HCT116 (cell line): Measurements from ENCODE around the gene AQP7. TPM values are rescaled to one million over a fixed set of nuclear protein-coding genes. Genes with fewer than 3 reads are reported as not detected.

ENCODE experiments used
- ATAC-seq: fragments of 200-7000 bp; cut with Tn5 transposase; 2 replicates; pipeline ENCODE4 v1.9.1; 2020; ENCODE audit warnings: mild to moderate bottlenecking, moderate library complexity
- BruUV-seq: library from RNA; stranded (reverse); fragments of 400-500 nt; replicated peaks from 2 replicates; lab custom pipeline; 2021; lab: Mats Ljungman, UMichigan
- CTCF ChIA-PET: fragments of 300-600 bp; sonication (Branson Sonifier 250); formaldehyde crosslinking; loops from one replicate; lab custom pipeline; 2021; ENCODE audit warnings: antibody characterized with exemption; lab: Charles Lee
- POLR2A ChIA-PET: fragments of 300-600, 350-600 bp; sonication (Branson Sonifier 250); formaldehyde crosslinking; loops from one replicate; lab custom pipeline; 2021; ENCODE audit warnings: antibody characterized with exemption; lab: Charles Lee
- RAD21 ChIA-PET, 2 experiments: fragments of 300-600 bp; sonication (Branson Sonifier 250); formaldehyde crosslinking; loops; one replicate each; lab custom pipeline; 2023; ENCODE audit warnings: low total read pairs in 2 of 2; ENCODE audit not compliant: uncharacterized antibody in 2 of 2, unreplicated experiment in 2 of 2, low non-redundant PET in 1 of 2; lab: Charles Lee
- DNase-seq: peaks from one replicate; pipeline ENCODE4 v3.0.0-alpha.2; 2010; ENCODE audit warnings: low read depth, low spot score
- H2AFZ ChIP-seq: fragments of 200-600 bp; shearing (Covaris generic), sonication (generic); 2 replicates; pipeline ENCODE4 v1.6.1; 2017; ENCODE audit warnings: low read depth, mixed run types, mixed read lengths, antibody characterized with exemption, low read length; ENCODE audit not compliant: poor library complexity, severe bottlenecking
- H3K27ac ChIP-seq: 2 replicates; pipeline ENCODE4 v1.5.1; 2012; ENCODE audit warnings: low read depth, low read length
- H3K27me3 ChIP-seq: fragments of 200-600 bp; sonication (generic); 2 replicates; pipeline ENCODE4 v1.6.1; 2016; ENCODE audit warnings: mixed run types, low read length, mixed read lengths; ENCODE audit not compliant: insufficient read depth
- H3K36me3 ChIP-seq, 2 experiments: fragments of 200-500 bp in 1 of 2; fragments of 200-600 bp in 1 of 2; sonication (Bioruptor generic) in 1 of 2; sonication (generic) in 1 of 2; 2 replicates each; pipeline versions ENCODE4 v1.5.1 to v1.6.1; 2014 to 2016; ENCODE audit warnings: low read length in 2 of 2, inconsistent platforms in 1 of 2, mixed read lengths in 1 of 2, mixed run types in 1 of 2; ENCODE audit not compliant: insufficient read depth in 2 of 2, control insufficient read depth in 1 of 2
- H3K4me1 ChIP-seq, 2 experiments: fragments of 200-600 bp in 1 of 2; sonication (generic) in 1 of 2; 2 replicates each; pipeline versions ENCODE4 v1.5.1 to v1.6.1; 2012 to 2017; ENCODE audit warnings: low read length in 2 of 2, inconsistent platforms in 1 of 2, mild to moderate bottlenecking in 1 of 2, mixed read lengths in 1 of 2, mixed run types in 1 of 2, moderate library complexity in 1 of 2; ENCODE audit not compliant: insufficient read depth in 2 of 2, control insufficient read depth in 1 of 2
- H3K4me2 ChIP-seq: fragments of 200-600 bp; sonication (generic); 2 replicates; pipeline ENCODE4 v1.6.1; 2017; ENCODE audit warnings: mixed run types, low read length, mixed read lengths
- H3K4me3 ChIP-seq, 2 experiments: fragments of 200-600 bp in 1 of 2; sonication (generic) in 1 of 2; replicated peaks in 1 of 2; 2 replicates each; pipeline ENCODE4 v1.5.1; 2011 to 2016; ENCODE audit warnings: low read length in 2 of 2, control low read depth in 1 of 2, low read depth in 1 of 2, mild to moderate bottlenecking in 1 of 2, mixed read lengths in 1 of 2, mixed run types in 1 of 2
- H3K79me2 ChIP-seq: fragments of 200-600 bp; sonication (generic); 2 replicates; pipeline ENCODE4 v1.6.1; 2017; ENCODE audit warnings: mild to moderate bottlenecking, mixed run types, low read length, moderate library complexity, mixed read lengths; ENCODE audit not compliant: insufficient read depth
- H3K9ac ChIP-seq: fragments of 200-600 bp; sonication (generic); 2 replicates; pipeline ENCODE4 v1.6.1; 2016; ENCODE audit warnings: low read length, mixed read lengths
- H3K9me2 ChIP-seq: fragments of 200-600 bp; sonication (generic), shearing (Covaris generic); 2 replicates; pipeline ENCODE4 v1.6.1; 2017; ENCODE audit warnings: mixed run types, mild to moderate bottlenecking, moderate library complexity; ENCODE audit not compliant: insufficient read depth
- H3K9me3 ChIP-seq, 2 experiments: fragments of 200-500 bp in 1 of 2; fragments of 200-600 bp in 1 of 2; sonication (Bioruptor generic) in 1 of 2; sonication (generic) in 1 of 2; 2 replicates each; pipeline ENCODE4 v1.6.1; 2014 to 2017; ENCODE audit warnings: low read length in 2 of 2, mixed read lengths in 2 of 2, inconsistent platforms in 1 of 2, low read depth in 1 of 2, mild to moderate bottlenecking in 1 of 2, mixed run types in 1 of 2, moderate library complexity in 1 of 2; ENCODE audit not compliant: control insufficient read depth in 1 of 2, insufficient read depth in 1 of 2
- H4K20me1 ChIP-seq: fragments of 200-600 bp; sonication (generic), shearing (Covaris generic); 2 replicates; pipeline ENCODE4 v1.6.1; 2017; ENCODE audit warnings: mixed run types, mild to moderate bottlenecking, moderate library complexity; ENCODE audit not compliant: insufficient read depth
- MAX ChIP-seq: IDR thresholded peaks from 2 replicates; pipeline ENCODE4 v1.6.1; 2012
- REST ChIP-seq: IDR thresholded peaks from 2 replicates; pipeline ENCODE4 v1.6.1; 2012; ENCODE audit warnings: low read depth
- SIN3A ChIP-seq: IDR thresholded peaks from 2 replicates; pipeline ENCODE4 v1.6.1; 2012; ENCODE audit warnings: low read depth
- SP1 ChIP-seq: IDR thresholded peaks from 2 replicates; pipeline ENCODE4 v1.6.1; 2012; ENCODE audit warnings: low read depth
- intact Hi-C: fragments of 100-400 bp; cut with micrococcal nuclease; formaldehyde crosslinking; loops from 2 replicates; pipeline ENCODE4 v1.10.0; 2022
- total RNA-seq: library from RNA; stranded (reverse); gene quantifications from one replicate; pipeline ENCODE4 v1.2.1, GENCODE V29; 2021; ENCODE audit not compliant: unreplicated experiment

The AQP7 gene
- total RNA-seq, 1 experiment from 2014 or later: 0.96 TPM

GRCh38 chr9:33414889-33415500 lies 12.6 kb upstream of the AQP7 start:
- BruUV-seq: no TSS peak
- H3K4me1 ChIP-seq: peaks cover 35 to 42% of the 10 kb centered on the region in 2 experiments
- no peaks in the 10 kb centered on the region for H3K9me2 ChIP-seq
- intact Hi-C loops: loop anchor here (10.0 kb wide), 1 partner anchor 60 kb away; no protein-coding TSS in a partner anchor
- peak overlapping the region; percentile 61 for H3K4me2 ChIP-seq
- peak overlapping the region; percentile 72 for H2AFZ ChIP-seq
- H3K9ac ChIP-seq: no peak overlapping the region
- H3K79me2 ChIP-seq: no peaks in the 10 kb centered on the region
- POLR2A ChIA-PET: interaction anchor here (1.0 kb wide), 1 partner anchor 35 kb away, joined by 3 read pairs; no protein-coding TSS in a partner anchor
- H3K36me3 ChIP-seq: no peaks in the 10 kb centered on the region
- TF ChIP-seq MAX (0 out of 2 replicates have a peak, but pooled peaks have one; percentile 0), SIN3A (no peak), SP1 (no peak), REST (no peak)
- TF ChIP-seq, all 23 proteins: peak for 1
- Histone ChIP-seq H3K4me3 (no peak overlapping the region; a peak in 2 of 4 replicates), H3K27me3 (no peaks in the 10 kb centered on the region), H3K9me3 (no peaks in the 10 kb centered on the region), H3K27ac (no peak overlapping the region; the same call in 1 of the 2 replicates), H4K20me1 (no peaks in the 10 kb centered on the region)
- peak; percentile 52 for ATAC-seq
- ChIA-PET CTCF (interaction anchor here (0.6 to 4.9 kb wide), 20 partner anchors 9 to 125 kb away, joined by 3 to 35 read pairs (median 6); partner anchors contain the start of genes AQP3, NFX1 and NOL6), RAD21 (interaction anchor here (0.9 to 1.4 kb wide), 2 partner anchors 32 to 52 kb away, joined by 3 read pairs; partner anchors contain the start of gene AQP3 (in 1 of the 2))
- no peak for DNase-seq
